ENCODE results near the gene ASPSCR1.

Gene ASPSCR1

DNA sequence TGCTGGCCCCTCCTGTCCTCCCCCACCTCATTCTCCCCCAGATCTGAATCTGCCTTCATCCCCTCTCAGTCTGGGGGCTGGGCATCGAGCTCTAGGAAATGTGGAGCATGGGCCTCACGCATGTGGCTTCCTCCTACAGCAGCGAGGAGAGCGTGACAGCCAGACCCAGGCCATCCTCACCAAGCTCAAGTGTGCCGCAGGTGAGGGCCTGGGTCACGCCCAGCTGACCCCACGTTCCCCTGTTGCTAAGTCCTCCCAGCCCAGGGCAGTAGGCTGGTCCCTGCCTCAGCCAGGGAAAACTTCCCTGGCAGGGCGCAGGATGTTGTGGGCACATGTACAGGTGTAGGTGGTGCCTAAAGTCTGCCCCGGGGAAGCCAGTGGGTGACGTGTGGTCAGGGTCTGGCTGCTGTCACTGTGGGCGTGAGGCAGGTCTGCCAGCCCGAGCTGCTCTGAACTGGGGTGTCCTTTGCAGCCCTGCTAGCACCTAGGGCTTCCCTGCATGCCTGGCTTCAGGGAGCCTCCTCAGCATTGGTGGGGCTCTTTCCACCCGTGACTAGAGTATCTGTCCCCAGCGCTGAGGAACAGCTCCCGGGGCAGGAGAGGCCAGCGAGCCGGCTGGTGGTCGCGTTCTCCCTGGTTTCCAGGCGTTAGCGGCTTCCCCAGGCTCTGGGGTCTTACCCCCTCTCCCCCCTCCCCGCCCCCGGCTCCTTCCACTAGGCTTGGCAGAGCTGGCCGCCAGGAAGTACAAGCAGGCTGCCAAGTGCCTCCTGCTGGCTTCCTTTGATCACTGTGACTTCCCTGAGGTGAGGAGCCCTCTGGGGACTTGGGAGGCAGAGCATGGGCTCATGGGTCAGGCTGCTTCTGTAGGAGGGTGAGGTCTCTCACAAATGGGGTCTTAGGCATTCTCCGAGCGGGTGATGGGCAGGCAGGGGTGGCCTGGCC lies 77.9 kb downstream of the ASPSCR1 start:
- TF ChIP-seq, protein P1, sequence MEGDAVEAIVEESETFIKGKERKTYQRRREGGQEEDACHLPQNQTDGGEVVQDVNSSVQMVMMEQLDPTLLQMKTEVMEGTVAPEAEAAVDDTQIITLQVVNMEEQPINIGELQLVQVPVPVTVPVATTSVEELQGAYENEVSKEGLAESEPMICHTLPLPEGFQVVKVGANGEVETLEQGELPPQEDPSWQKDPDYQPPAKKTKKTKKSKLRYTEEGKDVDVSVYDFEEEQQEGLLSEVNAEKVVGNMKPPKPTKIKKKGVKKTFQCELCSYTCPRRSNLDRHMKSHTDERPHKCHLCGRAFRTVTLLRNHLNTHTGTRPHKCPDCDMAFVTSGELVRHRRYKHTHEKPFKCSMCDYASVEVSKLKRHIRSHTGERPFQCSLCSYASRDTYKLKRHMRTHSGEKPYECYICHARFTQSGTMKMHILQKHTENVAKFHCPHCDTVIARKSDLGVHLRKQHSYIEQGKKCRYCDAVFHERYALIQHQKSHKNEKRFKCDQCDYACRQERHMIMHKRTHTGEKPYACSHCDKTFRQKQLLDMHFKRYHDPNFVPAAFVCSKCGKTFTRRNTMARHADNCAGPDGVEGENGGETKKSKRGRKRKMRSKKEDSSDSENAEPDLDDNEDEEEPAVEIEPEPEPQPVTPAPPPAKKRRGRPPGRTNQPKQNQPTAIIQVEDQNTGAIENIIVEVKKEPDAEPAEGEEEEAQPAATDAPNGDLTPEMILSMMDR (conservative IDR thresholded peaks at IDR 0.05; ENCODE audit: low read length): no peak
- DNase-seq (ENCODE audit: low read depth): no peak
- H3K4me3 ChIP-seq (ENCODE audit: low read length): no peak overlapping the region

DNA sequence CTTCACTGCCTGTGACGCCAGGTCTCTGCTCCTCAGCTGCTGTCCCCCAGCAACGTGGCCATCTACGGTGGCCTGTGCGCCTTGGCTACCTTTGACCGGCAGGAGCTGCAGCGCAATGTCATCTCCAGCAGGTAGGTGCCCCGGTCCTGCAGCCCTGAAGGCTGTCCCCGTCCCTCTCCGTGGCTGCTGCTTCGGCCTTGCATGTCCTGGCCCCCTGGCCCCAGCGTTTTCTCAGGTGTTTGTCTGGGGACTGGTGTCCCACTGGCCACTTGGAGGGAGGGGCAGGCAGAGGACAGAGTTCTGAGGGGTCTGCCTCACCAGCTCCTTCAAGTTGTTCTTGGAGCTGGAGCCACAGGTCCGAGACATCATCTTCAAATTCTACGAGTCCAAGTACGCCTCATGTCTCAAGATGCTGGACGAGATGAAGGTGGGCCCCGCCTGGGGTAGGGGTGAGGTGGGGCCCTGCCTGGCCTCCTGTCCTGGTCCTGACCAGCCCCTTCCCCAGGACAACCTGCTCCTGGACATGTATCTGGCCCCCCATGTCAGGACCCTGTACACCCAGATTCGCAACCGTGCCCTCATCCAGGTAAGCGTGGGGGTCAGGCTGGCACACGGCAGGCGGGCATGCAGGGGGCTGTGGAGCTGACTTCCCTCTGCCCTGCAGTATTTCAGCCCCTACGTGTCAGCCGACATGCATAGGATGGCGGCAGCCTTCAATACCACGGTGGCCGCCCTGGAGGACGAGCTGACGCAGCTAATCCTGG lies 78.7 kb downstream of the ASPSCR1 start:
- TF ChIP-seq, protein P1 (conservative IDR thresholded peaks at IDR 0.05; ENCODE audit: low read length): no peak
- no peak for DNase-seq (ENCODE audit: low read depth)

DNA sequence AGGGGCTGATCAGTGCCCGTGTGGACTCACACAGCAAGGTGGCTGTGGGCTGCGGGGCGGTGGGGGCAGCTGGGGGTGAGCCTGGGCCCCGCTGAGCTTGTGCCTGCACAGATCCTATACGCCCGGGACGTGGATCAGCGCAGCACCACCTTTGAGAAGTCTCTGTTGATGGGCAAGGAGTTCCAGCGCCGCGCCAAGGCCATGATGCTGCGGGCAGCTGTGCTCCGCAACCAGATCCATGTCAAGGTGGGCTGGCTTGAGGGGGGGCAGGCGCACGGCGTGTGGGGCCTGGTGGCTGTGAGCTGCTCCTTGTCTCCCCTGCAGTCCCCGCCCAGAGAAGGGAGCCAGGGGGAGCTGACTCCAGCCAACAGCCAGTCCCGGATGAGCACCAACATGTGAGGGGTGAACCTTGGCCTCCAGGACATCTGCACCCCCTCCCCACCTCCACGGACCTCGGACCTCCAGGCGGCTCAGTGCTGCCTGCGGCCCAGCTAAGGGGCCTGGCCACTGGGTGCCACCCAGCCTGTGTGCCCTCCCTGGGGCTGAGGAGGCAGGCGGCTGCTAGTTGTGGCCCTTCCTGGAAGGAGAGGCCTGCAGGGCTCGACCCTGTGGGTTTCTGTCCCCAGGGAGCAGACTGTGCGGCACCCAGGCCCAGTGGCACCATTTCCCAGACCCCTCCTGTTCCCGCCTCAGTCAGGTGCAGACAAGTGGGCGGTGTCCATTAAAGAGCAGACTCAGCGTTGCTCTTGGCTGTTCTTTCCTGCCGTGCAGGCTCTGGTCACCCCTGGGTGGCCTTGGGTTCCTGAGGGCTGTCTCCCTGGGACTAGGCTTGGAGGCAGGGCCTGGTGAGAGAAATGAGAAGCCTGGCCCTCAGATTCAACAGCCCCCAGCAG lies 79.5 kb downstream of the ASPSCR1 start:
- TF ChIP-seq, protein P1 (conservative IDR thresholded peaks at IDR 0.05; ENCODE audit: low read length): no peak
- no peak overlapping the region for H3K4me3 ChIP-seq (ENCODE audit: low read length)
- no peak for DNase-seq (ENCODE audit: low read depth)

More for the DNA sequence above, 78.7 kb downstream of the ASPSCR1 start:
- H3K4me3 ChIP-seq (ENCODE audit: low read length): no peak overlapping the region

DNA sequence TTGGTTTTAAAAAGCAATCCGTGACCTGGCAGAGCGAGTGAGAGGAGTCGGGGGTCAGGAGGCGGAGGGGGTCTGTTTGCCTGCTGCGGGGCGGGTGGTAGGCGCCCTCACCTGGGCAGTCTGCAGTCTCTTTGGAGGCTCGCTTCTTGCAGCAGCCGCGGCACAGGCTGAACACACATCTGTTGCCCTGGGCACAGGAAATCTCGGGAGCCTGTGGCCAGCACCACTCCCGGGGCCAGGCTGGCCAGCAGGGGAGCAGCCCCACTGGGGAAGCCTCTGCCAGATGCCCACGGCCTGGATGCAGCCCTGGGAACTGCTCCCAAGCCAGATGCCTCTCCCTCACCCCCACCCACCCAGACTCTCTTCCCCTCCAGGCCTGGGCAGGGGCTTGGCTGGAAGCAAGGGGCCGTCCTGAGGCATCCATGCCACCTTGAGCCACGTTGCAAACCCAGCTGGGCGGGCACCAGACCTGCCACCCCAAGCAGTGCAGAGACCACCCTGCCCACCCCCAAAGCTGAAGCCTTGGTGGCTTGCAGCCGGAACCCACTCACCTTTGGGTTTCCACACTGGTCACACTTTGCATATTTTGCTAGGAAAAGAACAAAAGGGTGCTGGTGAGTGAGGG lies 80.9 kb downstream of the ASPSCR1 start:
- DNase-seq (ENCODE audit: low read depth): no peak
- H3K4me3 ChIP-seq (ENCODE audit: low read length): no peak overlapping the region
- TF ChIP-seq, protein P1 (conservative IDR thresholded peaks at IDR 0.05; ENCODE audit: low read length): no peak

DNA sequence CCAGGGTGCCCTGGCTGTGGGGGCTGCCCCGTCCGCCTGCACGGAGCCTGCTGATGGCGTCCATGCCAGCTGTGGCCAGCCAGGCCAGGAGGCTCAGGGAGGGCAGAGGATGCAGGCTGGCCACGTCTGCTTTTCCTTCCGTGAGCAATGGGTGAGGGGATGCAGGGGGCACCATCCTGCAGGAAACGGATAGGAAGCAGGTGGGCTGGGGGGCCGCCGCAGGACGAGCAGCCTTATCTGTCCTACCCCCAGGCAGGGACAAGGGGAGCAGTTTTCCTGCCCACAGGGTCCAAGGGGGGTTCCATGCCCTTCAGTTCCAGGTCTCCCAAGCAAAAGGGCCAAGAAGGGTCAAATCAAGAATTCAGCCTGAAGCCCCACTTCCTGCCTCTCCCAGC lies 81.4 kb downstream of the ASPSCR1 start:
- DNase-seq (ENCODE audit: low read depth): no peak
- TF ChIP-seq, protein P1 (conservative IDR thresholded peaks at IDR 0.05; ENCODE audit: low read length): no peak
- no peak overlapping the region for H3K4me3 ChIP-seq (ENCODE audit: low read length)

DNA sequence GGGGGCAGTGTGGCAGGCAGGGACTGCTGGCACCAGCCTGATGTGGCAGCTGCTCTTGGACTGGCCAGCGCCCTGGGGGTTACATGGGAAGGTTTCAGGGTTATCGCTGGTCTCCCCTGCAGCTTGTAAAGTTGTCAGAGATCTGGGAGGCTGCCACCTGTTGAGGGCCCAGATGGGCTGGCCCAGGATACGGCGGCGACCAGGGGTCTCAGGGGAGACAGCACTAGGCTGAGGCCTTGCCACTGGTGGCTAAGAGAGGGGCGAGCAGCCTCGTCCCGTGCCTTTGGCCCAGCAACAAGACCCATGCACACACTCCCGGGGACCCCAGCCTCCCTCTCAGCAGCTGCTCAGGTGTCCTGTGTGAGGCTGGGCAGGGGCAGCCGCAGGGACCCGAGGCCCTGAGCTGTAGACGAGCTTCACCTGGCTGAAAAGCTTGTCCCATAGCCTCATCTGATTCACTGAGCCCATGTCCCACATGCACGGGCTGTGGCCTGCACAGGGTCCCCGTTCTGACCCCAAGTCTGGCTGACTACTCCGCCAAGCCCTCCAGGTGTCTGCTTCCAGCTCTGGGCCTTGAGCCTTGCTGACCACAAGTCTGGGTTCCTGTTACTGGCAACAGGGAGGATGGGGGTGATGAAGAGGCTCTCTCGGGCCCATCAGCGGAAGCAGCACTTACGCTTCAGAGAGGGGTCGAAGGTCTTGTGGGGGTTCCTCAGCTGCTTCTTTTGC lies 82.0 kb downstream of the ASPSCR1 start:
- H3K4me3 ChIP-seq (ENCODE audit: low read length): no peak overlapping the region
- no peak for DNase-seq (ENCODE audit: low read depth)
- TF ChIP-seq, protein P1 (conservative IDR thresholded peaks at IDR 0.05; ENCODE audit: low read length): no peak
